ENCODE results near the gene LTK. TPM values are rescaled to one million over a fixed set of nuclear protein-coding genes. Genes with fewer than 3 reads are reported as not detected.

The LTK gene
- total RNA-seq, 5 donors from 2014 or later (not counting 1 experiment from before 2014, with no cell fraction given): 2.0 to 14.3 (median 6.8) TPM

GRCh38 chr15:41554343-41554742, 40.7 kb upstream of the LTK start:
- Histone ChIP-seq H3K4me3 (ENCODE audit: control insufficient read depth in 1 of 2, extremely low read depth in 1 of 2, low read length in 1 of 2) (no peak overlapping the region), H3K9me3 (no peaks in the 10 kb centered on the region), H3K4me1 (ENCODE audit: control insufficient read depth in 1 of 2, extremely low read depth in 1 of 2, insufficient read depth in 2 of 2, low read length in 2 of 2) (peaks cover 8 to 13% of the 10 kb centered on the region in 2 experiments), H3K27ac (ENCODE audit: low read length) (no peak overlapping the region), H3K36me3 (ENCODE audit: control insufficient read depth in 2 of 2, extremely low read depth in 1 of 2, insufficient read depth in 1 of 2, low read length in 1 of 2) (no peaks in the 10 kb centered on the region), H3K27me3 (replicated peaks in 1 of 2; ENCODE audit: control insufficient read depth in 2 of 2, extremely low read depth in 1 of 2, insufficient read depth in 2 of 2, low read length in 1 of 2) (peaks cover 0 to 6% of the 10 kb centered on the region in 2 experiments)
- CTCF ChIA-PET: no interaction called here
- H3K4me3 Mint-ChIP-seq: no peak overlapping the region
- no peaks in the 10 kb centered on the region for H3K9me3 Mint-ChIP-seq
- no peak overlapping the region for H3K27ac Mint-ChIP-seq
- no peak for ATAC-seq (replicated peaks in 1 of 4)
- WGBS (ENCODE audit: insufficient coverage): 71% methylated on average over 1 of the region's 5 CpGs
- H3K4me1 Mint-ChIP-seq: peaks cover 14 to 20% (median 20%) of the 10 kb centered on the region in 3 donors
- POLR2A ChIA-PET: no interaction called here
- no peak for DNase-seq
- H3K36me3 Mint-ChIP-seq: no peaks in the 10 kb centered on the region
- peaks cover 0 to 6% of the 10 kb centered on the region in 2 donors for H3K27me3 Mint-ChIP-seq

GRCh38 chr15:41553731-41554130, 40.1 kb upstream of the LTK start:
- POLR2A ChIA-PET: no interaction called here
- CTCF ChIA-PET: no interaction called here
- Mint-ChIP-seq H3K4me3 (no peak overlapping the region), H3K36me3 (no peaks in the 10 kb centered on the region), H3K27me3 (peaks cover 0 to 6% of the 10 kb centered on the region in 2 donors), H3K4me1 (peaks cover 14 to 20% (median 20%) of the 10 kb centered on the region in 3 donors), H3K9me3 (no peaks in the 10 kb centered on the region), H3K27ac (no peak overlapping the region)
- ATAC-seq (replicated peaks in 1 of 4) (no peak), DNase-seq (no peak)
- H3K27me3 ChIP-seq (replicated peaks in 1 of 2; ENCODE audit: control insufficient read depth in 2 of 2, extremely low read depth in 1 of 2, insufficient read depth in 2 of 2, low read length in 1 of 2): peaks cover 0 to 8% of the 10 kb centered on the region in 2 experiments
- no peak overlapping the region for H3K27ac ChIP-seq (ENCODE audit: low read length)
- H3K36me3 ChIP-seq (ENCODE audit: control insufficient read depth in 2 of 2, extremely low read depth in 1 of 2, insufficient read depth in 1 of 2, low read length in 1 of 2): no peaks in the 10 kb centered on the region
- no peaks in the 10 kb centered on the region for H3K9me3 ChIP-seq
- H3K4me3 ChIP-seq (ENCODE audit: control insufficient read depth in 1 of 2, extremely low read depth in 1 of 2, low read length in 1 of 2): no peak overlapping the region
- H3K4me1 ChIP-seq (ENCODE audit: control insufficient read depth in 1 of 2, extremely low read depth in 1 of 2, insufficient read depth in 2 of 2, low read length in 2 of 2): peaks cover 8 to 12% of the 10 kb centered on the region in 2 experiments
- WGBS (ENCODE audit: insufficient coverage): no CpG with 5 or more reads among the region's 1 CpG

GRCh38 chr15:41550066-41550775, 36.6 kb upstream of the LTK start:
- H3K4me3 ChIP-seq (ENCODE audit: control insufficient read depth in 1 of 2, extremely low read depth in 1 of 2, low read length in 1 of 2): no peak overlapping the region
- CTCF ChIA-PET: no interaction called here
- H3K27me3 ChIP-seq (replicated peaks in 1 of 2; ENCODE audit: control insufficient read depth in 2 of 2, extremely low read depth in 1 of 2, insufficient read depth in 2 of 2, low read length in 1 of 2): peaks cover 0 to 8% of the 10 kb centered on the region in 2 experiments
- Mint-ChIP-seq H3K4me1 (peaks cover 0 to 6% (median 4%) of the 10 kb centered on the region in 3 donors), H3K27ac (no peak overlapping the region), H3K36me3 (no peaks in the 10 kb centered on the region), H3K27me3 (peaks cover 0 to 2% of the 10 kb centered on the region in 2 donors), H3K4me3 (no peak overlapping the region), H3K9me3 (no peaks in the 10 kb centered on the region)
- no peak overlapping the region for H3K27ac ChIP-seq (ENCODE audit: low read length)
- H3K9me3 ChIP-seq: no peaks in the 10 kb centered on the region
- H3K36me3 ChIP-seq (ENCODE audit: control insufficient read depth in 2 of 2, extremely low read depth in 1 of 2, insufficient read depth in 1 of 2, low read length in 1 of 2): no peaks in the 10 kb centered on the region
- ATAC-seq (replicated peaks in 1 of 4) (no peak), DNase-seq (no peak)
- POLR2A ChIA-PET: no interaction called here
- WGBS (ENCODE audit: insufficient coverage): 100% methylated on average over 1 of the region's 9 CpGs
- no peaks in the 10 kb centered on the region for H3K4me1 ChIP-seq (ENCODE audit: control insufficient read depth in 1 of 2, extremely low read depth in 1 of 2, insufficient read depth in 2 of 2, low read length in 2 of 2)

GRCh38 chr15:41546851-41547786, 33.5 kb upstream of the LTK start:
- Mint-ChIP-seq H3K27ac (no peak overlapping the region), H3K36me3 (no peaks in the 10 kb centered on the region), H3K9me3 (no peaks in the 10 kb centered on the region), H3K4me1 (peaks cover 15 to 26% (median 15%) of the 10 kb centered on the region in 3 donors), H3K27me3 (no peaks in the 10 kb centered on the region), H3K4me3 (no peak overlapping the region)
- Histone ChIP-seq H3K36me3 (ENCODE audit: control insufficient read depth in 2 of 2, extremely low read depth in 1 of 2, insufficient read depth in 1 of 2, low read length in 1 of 2) (no peaks in the 10 kb centered on the region), H3K4me3 (ENCODE audit: control insufficient read depth in 1 of 2, extremely low read depth in 1 of 2, low read length in 1 of 2) (no peak overlapping the region), H3K27me3 (replicated peaks in 1 of 2; ENCODE audit: control insufficient read depth in 2 of 2, extremely low read depth in 1 of 2, insufficient read depth in 2 of 2, low read length in 1 of 2) (peaks cover 0 to 8% of the 10 kb centered on the region in 2 experiments), H3K27ac (ENCODE audit: low read length) (no peak overlapping the region), H3K4me1 (ENCODE audit: control insufficient read depth in 1 of 2, extremely low read depth in 1 of 2, insufficient read depth in 2 of 2, low read length in 2 of 2) (peaks cover 5 to 15% of the 10 kb centered on the region in 2 experiments), H3K9me3 (no peaks in the 10 kb centered on the region)
- ATAC-seq (replicated peaks in 1 of 4) (no peak), DNase-seq (no peak)
- CTCF ChIA-PET: no interaction called here
- 91% methylated on average over 6 of the region's 13 CpGs for WGBS (ENCODE audit: insufficient coverage)
- POLR2A ChIA-PET: no interaction called here

GRCh38 chr15:41545218-41545617, 31.6 kb upstream of the LTK start:
- no peaks in the 10 kb centered on the region for H3K27me3 Mint-ChIP-seq
- Histone ChIP-seq H3K36me3 (ENCODE audit: control insufficient read depth in 2 of 2, extremely low read depth in 1 of 2, insufficient read depth in 1 of 2, low read length in 1 of 2) (no peaks in the 10 kb centered on the region), H3K9me3 (no peaks in the 10 kb centered on the region), H3K4me3 (ENCODE audit: control insufficient read depth in 1 of 2, extremely low read depth in 1 of 2, low read length in 1 of 2) (no peak overlapping the region), H3K4me1 (ENCODE audit: control insufficient read depth in 1 of 2, extremely low read depth in 1 of 2, insufficient read depth in 2 of 2, low read length in 2 of 2) (peaks cover 5 to 15% of the 10 kb centered on the region in 2 experiments), H3K27me3 (replicated peaks in 1 of 2; ENCODE audit: control insufficient read depth in 2 of 2, extremely low read depth in 1 of 2, insufficient read depth in 2 of 2, low read length in 1 of 2) (peaks cover 0 to 5% of the 10 kb centered on the region in 2 experiments), H3K27ac (ENCODE audit: low read length) (no peak overlapping the region)
- no peaks in the 10 kb centered on the region for H3K36me3 Mint-ChIP-seq
- H3K4me3 Mint-ChIP-seq: peak overlapping the region; percentile 92 to 94 (median 93)
- H3K27ac Mint-ChIP-seq: peak overlapping the region in 1 of 2 donors; percentile 44
- POLR2A ChIA-PET: no interaction called here
- DNase-seq: no peak
- no peak for ATAC-seq (replicated peaks in 1 of 4)
- H3K4me1 Mint-ChIP-seq: peaks cover 15 to 34% (median 17%) of the 10 kb centered on the region in 3 donors
- CTCF ChIA-PET: interaction anchor here in 1 of 2 donors (2.6 kb wide), 1 partner anchor 12 kb away, joined by 21 read pairs; no protein-coding TSS in a partner anchor
- H3K9me3 Mint-ChIP-seq: no peaks in the 10 kb centered on the region
- WGBS (ENCODE audit: insufficient coverage): 91% methylated on average over 3 of the region's 3 CpGs

GRCh38 chr15:41544650-41545015, 31.0 kb upstream of the LTK start:
- H3K9me3 ChIP-seq: no peaks in the 10 kb centered on the region
- DNase-seq (peak in 20 of 35 experiments; percentile 6 to 61 (median 22)), ATAC-seq (replicated peaks in 1 of 4) (peak in 1 of 4 experiments; percentile 8)
- H3K4me3 ChIP-seq (ENCODE audit: control insufficient read depth in 1 of 2, extremely low read depth in 1 of 2, low read length in 1 of 2): peak overlapping the region; percentile 66 to 99
- peak overlapping the region; percentile 92 to 94 (median 93) for H3K4me3 Mint-ChIP-seq
- H3K9me3 Mint-ChIP-seq: no peaks in the 10 kb centered on the region
- peaks cover 5 to 15% of the 10 kb centered on the region in 2 experiments for H3K4me1 ChIP-seq (ENCODE audit: control insufficient read depth in 1 of 2, extremely low read depth in 1 of 2, insufficient read depth in 2 of 2, low read length in 2 of 2)
- no peaks in the 10 kb centered on the region for H3K36me3 Mint-ChIP-seq
- no peaks in the 10 kb centered on the region for H3K27me3 Mint-ChIP-seq
- H3K27ac ChIP-seq (ENCODE audit: low read length): no peak overlapping the region
- peaks cover 15 to 34% (median 17%) of the 10 kb centered on the region in 3 donors for H3K4me1 Mint-ChIP-seq
- ChIA-PET CTCF (interaction anchor here (0.5 to 2.6 kb wide), 5 partner anchors 13 to 733 kb away, joined by 4 to 21 read pairs (median 5); no protein-coding TSS in a partner anchor), POLR2A (interaction anchor here in 1 of 2 donors (0.5 to 0.9 kb wide), 3 partner anchors 30 to 393 kb away, joined by 3 to 10 read pairs (median 6); no protein-coding TSS in a partner anchor)
- peaks cover 0 to 5% of the 10 kb centered on the region in 2 experiments for H3K27me3 ChIP-seq (replicated peaks in 1 of 2; ENCODE audit: control insufficient read depth in 2 of 2, extremely low read depth in 1 of 2, insufficient read depth in 2 of 2, low read length in 1 of 2)
- H3K27ac Mint-ChIP-seq: peak overlapping the region; percentile 9 to 90
- 70% methylated on average over 10 of the region's 15 CpGs for WGBS (ENCODE audit: insufficient coverage)
- no peaks in the 10 kb centered on the region for H3K36me3 ChIP-seq (ENCODE audit: control insufficient read depth in 2 of 2, extremely low read depth in 1 of 2, insufficient read depth in 1 of 2, low read length in 1 of 2)
